GM19324 (cell line): ENCODE results near the gene RMND5A.

ENCODE experiments used
- ATAC-seq: cut with Tn5 transposase; IDR thresholded peaks from one replicate; pipeline ENCODE4 v1.9.1; 2021; ENCODE audit warnings: mild to moderate bottlenecking, moderate library complexity; ENCODE audit not compliant: unreplicated experiment, low FRiP score

The RMND5A gene

GRCh38 chr2:86760371-86760770, 40.3 kb downstream of the RMND5A start:
- ATAC-seq, result no peak

DNA sequence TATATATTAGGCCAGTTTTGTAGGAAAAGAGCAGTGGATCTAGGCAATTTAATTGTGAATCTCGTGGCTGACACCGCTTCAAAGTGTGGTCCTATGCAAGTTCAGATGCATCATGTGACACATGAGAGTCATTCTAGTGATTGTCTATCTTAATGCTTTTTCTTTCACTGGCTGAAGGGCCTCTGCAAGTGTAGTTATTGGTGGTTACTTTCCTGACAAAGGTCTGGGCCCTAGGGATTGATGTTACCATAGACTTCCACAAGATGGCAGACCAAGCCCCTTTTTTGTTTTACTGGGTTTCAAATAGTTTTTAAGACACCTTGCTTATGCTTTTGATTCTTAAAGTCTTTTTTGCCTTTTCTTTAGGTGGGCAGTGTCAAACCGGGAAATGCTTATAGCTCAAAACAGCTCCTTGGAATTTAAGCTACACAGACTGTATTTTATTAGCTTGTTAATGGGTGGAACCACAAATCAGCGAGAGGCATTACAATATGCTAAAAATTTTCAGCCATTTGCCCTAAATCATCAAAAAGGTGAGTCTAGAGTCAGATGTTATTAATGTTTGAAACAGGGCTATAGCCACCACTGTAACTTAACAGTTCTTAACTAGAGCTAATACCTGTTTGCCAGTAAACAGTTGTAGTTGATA, 44.7 kb downstream of the RMND5A start:
- ATAC-seq, result no peak

GRCh38 chr2:86765310-86765695, 45.2 kb downstream of the RMND5A start:
- ATAC-seq, result no peak

- no peak for ATAC-seq
Measured at GRCh38 chr2:86768189-86768949, 48.3 kb downstream of the RMND5A start.

- no peak for ATAC-seq
Measured at GRCh38 chr2:86769838-86770237, 49.7 kb downstream of the RMND5A start.

GRCh38 chr2:86770816-86771301, 50.8 kb downstream of the RMND5A start:
- no peak for ATAC-seq

DNA sequence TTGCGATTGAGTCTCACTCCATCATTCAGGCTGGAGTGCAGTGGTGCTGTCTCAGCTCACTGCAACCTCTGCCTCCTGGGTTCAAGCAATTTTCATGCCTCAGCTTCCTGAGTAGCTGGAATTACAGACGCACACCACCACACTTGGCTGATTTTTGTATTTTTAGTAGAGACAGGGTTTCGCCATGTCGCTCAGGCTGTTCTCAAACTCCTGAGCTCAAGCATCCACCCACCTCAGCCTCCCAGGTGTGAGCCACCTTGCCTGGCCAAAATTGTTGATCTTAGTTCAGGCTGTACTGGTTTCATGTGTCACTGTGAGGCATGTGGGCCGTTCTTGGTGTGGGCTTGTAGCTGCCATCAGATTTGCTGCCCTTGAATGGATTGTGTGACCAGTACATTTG, 52.5 kb downstream of the RMND5A start:
- ATAC-seq, result no peak

- ATAC-seq, result no peak
Measured at GRCh38 chr2:86774862-86775261, 54.8 kb downstream of the RMND5A start.

- no peak for ATAC-seq
Measured at GRCh38 chr2:86775338-86775737, 55.2 kb downstream of the RMND5A start.

- no peak for ATAC-seq
Measured at GRCh38 chr2:86776532-86776931, 56.4 kb downstream of the RMND5A start.

- ATAC-seq, result no peak
Measured at GRCh38 chr2:86778957-86779356, 58.9 kb downstream of the RMND5A start.

DNA sequence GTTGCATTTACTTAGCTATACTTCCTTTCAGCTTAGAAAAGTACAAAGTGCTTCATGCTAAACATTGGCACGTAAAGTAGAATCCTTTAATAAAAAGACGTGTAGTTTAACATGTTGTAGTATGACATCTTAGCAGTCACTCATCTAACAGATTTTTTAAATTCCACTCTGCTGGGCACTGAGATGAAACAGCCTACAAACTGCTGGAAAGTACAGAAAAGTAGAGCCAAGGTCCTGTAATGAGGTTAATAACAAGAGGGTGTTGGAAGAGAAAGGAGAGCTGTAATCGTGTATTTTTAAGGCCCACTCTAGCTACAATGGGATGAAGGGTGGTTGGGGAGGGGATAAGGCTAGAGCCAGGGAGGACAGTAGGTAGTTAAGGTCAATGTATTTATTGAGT, 59.9 kb downstream of the RMND5A start:
- ATAC-seq, result no peak

DNA sequence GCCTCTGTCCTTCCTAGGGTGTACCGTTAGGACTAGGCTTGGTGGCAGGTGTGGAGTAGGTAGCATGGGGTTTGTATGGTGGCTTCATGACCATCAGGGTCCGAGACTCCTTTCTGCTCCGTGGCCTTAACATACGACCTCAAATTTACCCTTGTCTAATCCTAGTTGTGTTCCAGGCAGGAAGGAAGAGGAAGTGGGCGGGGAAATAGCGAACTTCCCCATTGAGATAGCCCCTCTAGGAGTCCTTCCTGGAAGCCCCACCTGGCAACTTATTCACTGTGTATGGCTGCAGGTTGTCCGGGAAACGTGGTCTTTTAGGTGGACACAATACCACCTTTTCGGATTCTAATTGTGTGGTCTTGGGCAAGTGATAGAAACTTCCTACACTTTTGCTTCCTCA, 61.3 kb downstream of the RMND5A start:
- ATAC-seq, result no peak

- no peak for ATAC-seq
Measured at GRCh38 chr2:86782748-86783147, 62.7 kb downstream of the RMND5A start.

GRCh38 chr2:86783615-86784339, 63.7 kb downstream of the RMND5A start:
- peak; percentile 94 for ATAC-seq

- no peak for ATAC-seq
Measured at GRCh38 chr2:86785456-86785855, 65.4 kb downstream of the RMND5A start.

GRCh38 chr2:86786001-86786536, 66.0 kb downstream of the RMND5A start:
- no peak for ATAC-seq

DNA sequence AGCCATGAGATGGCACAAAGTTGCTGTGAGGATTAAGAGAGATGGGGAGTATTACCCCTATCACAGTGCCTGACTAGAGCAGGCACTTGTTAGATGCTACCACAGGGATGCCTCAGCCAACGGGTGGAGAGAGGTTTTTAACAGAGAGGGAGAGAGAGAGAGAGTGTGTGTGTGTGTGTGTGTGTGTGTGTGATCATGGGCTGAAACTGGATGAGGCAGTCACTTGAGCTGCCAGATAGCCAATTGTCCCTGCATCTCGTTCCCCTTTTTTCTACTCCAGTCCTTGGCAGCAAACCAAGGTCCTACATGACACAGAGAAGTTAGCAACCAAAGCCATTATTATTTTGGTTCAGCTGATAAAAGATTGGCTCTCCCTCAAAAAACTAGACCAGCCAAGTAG, 67.6 kb downstream of the RMND5A start:
- no peak for ATAC-seq

GRCh38 chr2:86788165-86788564, 68.1 kb downstream of the RMND5A start:
- ATAC-seq, result no peak

DNA sequence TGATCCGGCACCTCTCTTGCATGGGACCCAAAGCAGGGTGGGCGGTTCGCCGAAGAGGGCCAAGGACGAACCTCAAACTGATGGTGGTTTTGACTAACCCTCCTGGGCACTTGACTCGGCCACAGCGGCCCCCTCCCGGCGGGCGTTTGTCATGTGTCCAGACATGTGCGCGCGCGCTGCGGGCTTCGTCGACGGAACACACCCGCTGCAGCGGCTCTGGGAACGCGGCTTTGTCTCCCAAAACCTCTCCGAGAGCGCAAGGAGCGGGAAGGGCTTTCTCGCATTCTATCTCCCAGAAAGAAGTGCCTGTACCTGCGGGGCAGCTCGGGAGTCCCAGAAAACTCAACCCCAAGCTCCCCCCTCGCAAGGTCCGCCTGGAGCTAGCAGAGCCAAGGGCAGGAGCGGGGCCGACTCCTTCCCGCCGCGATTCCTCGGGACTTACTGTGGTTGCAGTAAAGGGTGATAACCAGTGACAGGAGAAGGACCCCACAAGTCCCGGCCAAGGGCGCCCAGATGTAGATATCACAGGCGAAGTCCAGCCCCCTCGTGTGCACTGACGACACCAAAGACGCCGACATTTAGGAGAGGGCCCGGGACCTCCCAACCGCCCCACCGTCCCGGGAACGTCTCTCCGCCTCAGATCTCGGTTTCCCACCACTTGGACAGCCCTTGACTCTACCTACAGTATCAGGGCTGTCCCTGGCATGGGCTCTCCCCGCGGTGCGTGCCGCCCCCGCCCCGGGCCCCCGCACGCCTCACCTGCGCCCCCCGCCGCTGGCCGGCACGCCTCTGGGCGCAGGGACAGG, 69.0 kb downstream of the RMND5A start:
- no peak for ATAC-seq
